SK-N-SH treated with all-trans-retinoic acid at 6 μM for 48 hours (cell line): ENCODE results near the gene C1QL3.

Experiments used
- ESRRG ChIP-seq: fragments of 250-450 bp; sonication (Bioruptor Pico); IDR thresholded peaks from 2 replicates; pipeline ENCODE4 v1.6.1; 2021; ENCODE audit warnings: mild to moderate bottlenecking
- ZNF70 ChIP-seq: fragments of 450-650 bp; formaldehyde crosslinking; IDR thresholded peaks from 2 replicates; pipeline ENCODE4 v1.5.0; 2020; ENCODE audit warnings: mild to moderate bottlenecking, moderate library complexity

DNA sequence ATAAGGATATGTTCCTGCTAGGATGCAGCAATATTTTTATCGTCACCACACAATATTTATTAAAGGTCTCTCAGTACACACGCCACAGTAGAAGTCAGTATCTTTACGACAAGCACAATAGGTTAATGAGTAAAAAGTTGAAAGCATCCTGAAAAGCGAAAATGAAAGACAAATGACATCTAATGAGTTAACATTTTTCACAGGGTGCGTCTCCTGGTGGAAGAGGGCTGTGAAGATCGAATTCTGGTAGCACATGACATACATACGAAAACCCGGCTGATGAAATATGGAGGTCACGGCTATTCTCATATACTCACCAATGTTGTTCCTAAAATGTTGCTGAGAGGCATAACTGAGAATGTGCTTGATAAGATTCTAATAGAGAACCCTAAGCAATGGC is 10.8 kb downstream of the C1QL3 start:
- TF ChIP-seq ZNF70 (CRISPR knock-in tag) (no peak), ESRRG (CRISPR knock-in tag) (no peak)
